SJCRH30 (cell line): ENCODE results near the gene PTPN1. TPM values are rescaled to one million over a fixed set of nuclear protein-coding genes. Genes with fewer than 3 reads are reported as not detected.

Source experiments
- DNase-seq, 2 experiments: peaks; one replicate each; pipeline ENCODE4 v3.0.0-alpha.2; 2015 to 2020
- H3K27ac ChIP-seq: fragments of 250-450 bp; sonication (Bioruptor Pico); 2 replicates; pipeline ENCODE4 v1.5.1; 2020; ENCODE audit warnings: mild to moderate bottlenecking, moderate library complexity
- H3K27me3 ChIP-seq: fragments of 250-450 bp; sonication (Bioruptor Pico); 2 replicates; pipeline ENCODE4 v1.5.1; 2020; ENCODE audit warnings: mild to moderate bottlenecking, moderate library complexity
- H3K36me3 ChIP-seq: fragments of 250-450 bp; sonication (Bioruptor Pico); 2 replicates; pipeline ENCODE4 v1.5.1; 2020; ENCODE audit warnings: mild to moderate bottlenecking, moderate library complexity
- H3K4me1 ChIP-seq: fragments of 250-450 bp; sonication (Bioruptor Pico); 2 replicates; pipeline ENCODE4 v1.5.1; 2020; ENCODE audit warnings: mild to moderate bottlenecking, moderate library complexity
- H3K4me3 ChIP-seq: fragments of 250-450 bp; sonication (Bioruptor Pico); 2 replicates; pipeline ENCODE4 v1.5.1; 2020; ENCODE audit warnings: mild to moderate bottlenecking, moderate library complexity
- H3K9me3 ChIP-seq: fragments of 250-450 bp; sonication (Bioruptor Pico); replicated peaks from 2 replicates; pipeline ENCODE4 v1.5.1; 2020; ENCODE audit warnings: mild to moderate bottlenecking, moderate library complexity
- total RNA-seq: library from RNA; depleted of rRNA; stranded (reverse); fragments of >200 nt; shearing (Covaris generic); gene quantifications from 2 replicates; pipeline ENCODE4 v1.2.3, GENCODE V29; 2014

The PTPN1 gene
- total RNA-seq, 1 experiment from 2014 or later: 72.3 TPM

DNA sequence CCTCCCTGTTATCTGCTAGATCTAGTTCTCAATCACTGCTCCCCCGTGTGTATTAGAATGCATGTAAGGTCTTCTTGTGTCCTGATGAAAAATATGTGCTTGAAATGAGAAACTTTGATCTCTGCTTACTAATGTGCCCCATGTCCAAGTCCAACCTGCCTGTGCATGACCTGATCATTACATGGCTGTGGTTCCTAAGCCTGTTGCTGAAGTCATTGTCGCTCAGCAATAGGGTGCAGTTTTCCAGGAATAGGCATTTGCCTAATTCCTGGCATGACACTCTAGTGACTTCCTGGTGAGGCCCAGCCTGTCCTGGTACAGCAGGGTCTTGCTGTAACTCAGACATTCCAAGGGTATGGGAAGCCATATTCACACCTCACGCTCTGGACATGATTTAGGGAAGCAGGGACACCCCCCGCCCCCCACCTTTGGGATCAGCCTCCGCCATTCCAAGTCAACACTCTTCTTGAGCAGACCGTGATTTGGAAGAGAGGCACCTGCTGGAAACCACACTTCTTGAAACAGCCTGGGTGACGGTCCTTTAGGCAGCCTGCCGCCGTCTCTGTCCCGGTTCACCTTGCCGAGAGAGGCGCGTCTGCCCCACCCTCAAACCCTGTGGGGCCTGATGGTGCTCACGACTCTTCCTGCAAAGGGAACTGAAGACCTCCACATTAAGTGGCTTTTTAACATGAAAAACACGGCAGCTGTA, 73.4 kb downstream of the PTPN1 start:
- H3K4me1 ChIP-seq: no peaks in the 10 kb centered on the region
- H3K27me3 ChIP-seq: no peaks in the 10 kb centered on the region
- no peaks in the 10 kb centered on the region for H3K9me3 ChIP-seq
- H3K4me3 ChIP-seq: no peak overlapping the region
- H3K36me3 ChIP-seq: peaks cover 48% of the 10 kb centered on the region
- H3K27ac ChIP-seq: no peak overlapping the region
- DNase-seq: no peak

DNA sequence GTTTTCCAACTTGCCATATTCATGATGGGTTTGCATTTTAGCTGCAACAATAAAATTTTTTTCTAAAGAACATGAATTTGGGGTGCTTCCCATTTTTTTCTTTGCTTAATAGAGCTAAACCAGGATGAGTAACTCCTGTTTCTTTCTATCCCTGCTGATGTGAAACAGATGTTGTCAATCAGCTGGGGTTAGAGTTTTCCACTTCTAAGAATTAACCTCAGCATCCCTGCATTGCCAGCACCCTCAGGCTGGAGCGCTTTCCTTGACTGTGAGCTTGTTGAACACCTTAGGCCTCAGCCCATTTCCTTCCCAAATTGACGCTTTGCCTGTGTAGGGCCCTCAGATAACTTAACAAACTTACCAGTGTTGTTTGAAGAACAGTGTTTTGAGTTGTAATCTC, 74.5 kb downstream of the PTPN1 start:
- DNase-seq: no peak
- Histone ChIP-seq H3K9me3 (no peaks in the 10 kb centered on the region), H3K27ac (no peak overlapping the region), H3K27me3 (no peaks in the 10 kb centered on the region), H3K4me1 (no peaks in the 10 kb centered on the region), H3K4me3 (no peak overlapping the region), H3K36me3 (peaks cover 37% of the 10 kb centered on the region)

DNA sequence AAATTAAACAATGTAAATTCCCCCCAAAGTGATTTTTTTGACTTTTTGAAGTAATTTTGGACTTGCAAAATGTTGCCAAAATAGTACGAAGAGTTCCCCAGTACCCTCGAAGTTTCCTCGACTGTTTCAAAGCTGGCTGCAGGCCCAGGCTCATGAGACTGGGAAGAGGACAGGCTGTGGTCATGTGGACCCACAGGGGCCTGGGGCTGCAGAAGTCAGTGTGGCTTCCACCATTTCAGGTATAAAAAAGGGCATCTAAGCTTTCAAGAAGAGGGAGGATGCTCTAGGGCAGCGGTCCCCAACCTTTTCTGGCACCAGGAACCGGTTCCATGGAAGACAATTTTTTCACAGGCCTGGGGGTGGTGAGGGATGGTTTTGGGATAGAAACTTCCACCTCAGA, 75.0 kb downstream of the PTPN1 start:
- Histone ChIP-seq H3K27me3 (no peaks in the 10 kb centered on the region), H3K36me3 (peaks cover 33% of the 10 kb centered on the region), H3K4me1 (no peaks in the 10 kb centered on the region), H3K27ac (no peak overlapping the region), H3K9me3 (no peaks in the 10 kb centered on the region), H3K4me3 (no peak overlapping the region)
- DNase-seq: no peak

DNA sequence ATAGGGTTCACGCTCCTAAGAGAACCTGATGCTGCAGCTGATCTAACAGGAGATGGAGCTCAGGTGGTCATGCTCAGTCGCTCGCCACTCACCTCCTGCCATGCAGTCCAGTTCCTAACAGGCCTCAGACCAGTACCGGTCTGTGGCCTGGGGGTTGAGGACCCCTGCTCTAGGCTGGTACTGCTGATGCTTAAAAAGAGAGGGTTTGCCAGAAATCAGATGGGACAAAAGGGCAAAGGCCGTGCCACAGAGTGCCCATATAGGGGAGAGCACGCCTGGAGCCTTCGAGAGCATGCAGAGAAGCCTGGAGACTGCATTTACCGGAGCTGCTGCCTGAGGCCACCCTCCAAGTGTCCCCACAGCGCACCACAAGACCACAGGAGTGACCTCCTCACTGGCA, 75.5 kb downstream of the PTPN1 start:
- no peak for DNase-seq
- Histone ChIP-seq H3K36me3 (peaks cover 29% of the 10 kb centered on the region), H3K27ac (no peak overlapping the region), H3K4me1 (no peaks in the 10 kb centered on the region), H3K4me3 (no peak overlapping the region), H3K27me3 (no peaks in the 10 kb centered on the region), H3K9me3 (no peaks in the 10 kb centered on the region)

DNA sequence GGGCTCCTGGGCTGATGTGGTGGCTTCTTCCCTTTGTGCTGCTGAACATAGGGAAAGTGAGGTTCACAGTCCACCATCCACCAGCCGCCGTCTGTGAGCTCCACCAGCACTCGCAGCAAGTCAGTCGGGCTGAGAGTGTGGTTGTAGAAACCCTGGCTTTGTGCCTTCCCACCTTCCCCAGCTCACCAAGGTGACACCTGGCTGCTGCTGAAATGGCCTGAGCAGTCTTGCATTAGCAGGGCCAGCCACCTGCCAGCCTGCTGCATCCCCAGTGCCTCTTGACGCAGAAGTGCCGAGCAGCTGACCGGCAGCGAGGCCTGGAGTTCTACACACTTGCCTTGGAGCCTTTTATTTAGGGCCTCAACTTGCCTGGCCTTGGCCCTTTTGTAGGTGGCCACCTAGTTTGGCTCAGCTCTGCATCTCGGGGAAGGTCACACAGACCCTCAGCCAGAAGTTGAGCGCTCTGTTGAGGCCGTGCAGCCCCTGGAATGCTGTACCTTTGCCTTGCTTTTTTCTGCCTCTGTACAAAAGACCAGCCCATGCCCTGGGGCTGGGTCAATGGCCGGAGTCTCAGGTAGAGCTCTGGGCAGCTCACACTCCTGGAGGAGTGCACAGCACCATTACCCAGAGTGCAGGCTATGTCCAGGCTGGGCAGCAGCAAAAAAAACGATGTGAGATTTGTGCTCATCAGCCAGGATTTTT, 76.5 kb downstream of the PTPN1 start:
- Histone ChIP-seq H3K9me3 (no peaks in the 10 kb centered on the region), H3K27me3 (no peaks in the 10 kb centered on the region), H3K4me1 (peaks cover 3% of the 10 kb centered on the region), H3K4me3 (no peak overlapping the region), H3K27ac (no peak overlapping the region), H3K36me3 (peaks cover 20% of the 10 kb centered on the region)
- no peak for DNase-seq

DNA sequence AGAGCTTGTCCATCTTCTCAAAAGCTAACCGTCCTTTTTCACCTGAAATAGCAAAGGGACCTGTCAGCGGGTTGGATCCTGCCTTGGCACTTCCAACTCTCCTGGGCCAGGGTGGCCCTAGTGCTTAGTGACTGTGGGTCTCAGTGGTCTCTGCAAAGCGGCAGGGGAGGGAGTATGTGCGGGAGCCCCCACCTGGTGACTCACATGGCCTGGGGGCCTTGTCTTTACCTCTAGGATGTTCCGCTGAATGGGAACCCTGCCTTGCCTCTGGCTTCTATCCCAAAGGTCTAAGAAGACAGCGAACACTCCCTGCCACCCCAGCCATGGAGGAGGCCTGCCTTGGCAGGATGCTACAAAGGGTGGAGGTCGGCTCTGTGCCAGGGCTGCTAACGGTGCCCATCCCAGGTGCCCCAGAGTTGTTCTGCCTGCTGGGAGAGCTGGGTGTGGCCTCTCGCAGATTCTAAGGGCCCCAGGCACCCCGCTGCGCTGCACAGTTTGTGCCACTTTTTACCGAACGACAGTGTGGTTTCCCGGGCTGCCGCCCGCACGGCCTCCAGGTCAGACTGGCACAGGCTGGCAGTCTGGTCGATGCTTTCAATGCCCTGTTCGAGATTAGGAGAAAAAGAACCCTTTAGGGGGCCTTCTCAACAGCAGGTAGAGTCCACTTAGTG, 77.2 kb downstream of the PTPN1 start:
- Histone ChIP-seq H3K4me3 (no peak overlapping the region), H3K27me3 (no peaks in the 10 kb centered on the region), H3K4me1 (peaks cover 10% of the 10 kb centered on the region), H3K9me3 (no peaks in the 10 kb centered on the region), H3K27ac (no peak overlapping the region), H3K36me3 (peaks cover 14% of the 10 kb centered on the region)
- DNase-seq: no peak

DNA sequence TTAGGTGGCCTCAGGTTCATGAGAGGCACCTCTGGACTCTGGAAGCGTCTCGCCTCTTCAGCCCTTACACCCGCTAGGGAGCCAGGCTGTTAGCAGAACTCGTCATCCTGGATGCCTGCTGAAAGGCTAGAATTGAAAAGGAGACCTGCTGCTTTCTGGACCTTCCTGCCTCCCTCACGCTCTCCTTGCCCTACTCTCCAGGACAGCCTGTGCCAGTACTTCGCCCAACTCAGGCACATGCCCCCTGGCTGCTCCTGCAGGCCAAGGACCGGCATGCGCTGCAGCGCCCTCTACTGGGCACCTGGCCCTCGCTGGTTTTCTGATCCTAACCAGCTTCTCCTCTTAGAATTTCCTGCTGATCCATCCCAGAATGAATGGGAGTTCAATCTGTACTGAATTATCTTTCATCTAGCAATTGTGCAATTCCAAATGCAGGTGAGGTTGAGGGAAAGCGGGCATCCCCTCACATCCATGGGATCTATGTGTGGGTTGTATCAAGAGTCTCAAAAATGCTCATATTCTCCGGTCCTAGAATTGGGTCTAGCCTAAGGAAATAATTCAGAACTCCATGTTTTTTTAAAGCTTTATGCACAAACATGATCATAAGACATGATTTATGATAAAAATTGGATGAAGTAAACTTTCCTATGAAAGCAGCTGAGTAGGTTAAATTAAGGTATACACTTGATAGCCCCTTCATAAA, 78.0 kb downstream of the PTPN1 start:
- Histone ChIP-seq H3K4me3 (no peak overlapping the region), H3K27ac (no peak overlapping the region), H3K36me3 (peaks cover 14% of the 10 kb centered on the region), H3K9me3 (no peaks in the 10 kb centered on the region), H3K4me1 (peaks cover 18% of the 10 kb centered on the region), H3K27me3 (no peaks in the 10 kb centered on the region)
- peak; percentile 75 to 80 for DNase-seq

DNA sequence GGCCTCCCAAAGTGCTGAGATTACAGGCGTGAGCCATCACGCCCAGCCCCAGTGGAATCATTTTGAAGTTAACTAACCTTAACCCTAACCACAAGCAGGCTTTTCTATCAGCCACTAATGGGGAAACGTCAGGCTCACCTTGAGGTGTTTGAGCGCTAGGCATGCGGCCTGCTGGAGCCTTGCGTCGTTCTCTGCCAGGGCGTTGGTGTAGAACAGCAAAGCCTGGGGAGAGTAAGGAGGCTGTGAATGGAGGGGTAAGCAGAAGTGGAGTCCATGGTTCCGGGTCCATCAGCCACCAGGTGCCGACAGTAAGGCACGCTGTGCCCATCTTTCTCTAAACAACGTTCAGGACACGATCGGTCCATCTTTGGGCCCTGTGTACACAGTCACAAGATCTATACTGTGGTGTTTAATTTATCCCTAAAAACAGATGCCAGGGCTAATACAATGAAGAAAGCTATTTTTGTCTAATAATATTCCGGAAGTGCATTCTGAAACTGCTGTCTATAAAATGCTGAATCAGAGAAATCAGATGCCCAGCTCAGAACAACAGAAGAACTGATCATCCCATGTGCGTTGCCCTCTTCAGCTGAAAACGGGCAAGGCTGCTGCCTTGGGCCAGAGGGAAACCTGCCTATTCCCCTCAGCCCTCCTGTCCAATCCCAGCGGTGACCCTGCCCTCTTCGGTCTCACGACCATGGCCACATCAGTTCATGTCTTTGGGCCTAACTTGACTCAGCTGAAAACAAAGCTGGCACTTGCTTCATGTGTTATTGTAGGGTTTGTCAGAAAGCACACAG, 79.6 kb downstream of the PTPN1 start:
- H3K27ac ChIP-seq: no peak overlapping the region
- H3K36me3 ChIP-seq: peaks cover 4% of the 10 kb centered on the region; the same call in 1 of the 2 replicates
- H3K4me1 ChIP-seq: peaks cover 32% of the 10 kb centered on the region
- H3K4me3 ChIP-seq: no peak overlapping the region
- no peaks in the 10 kb centered on the region for H3K27me3 ChIP-seq
- H3K9me3 ChIP-seq: no peaks in the 10 kb centered on the region
- DNase-seq: no peak

DNA sequence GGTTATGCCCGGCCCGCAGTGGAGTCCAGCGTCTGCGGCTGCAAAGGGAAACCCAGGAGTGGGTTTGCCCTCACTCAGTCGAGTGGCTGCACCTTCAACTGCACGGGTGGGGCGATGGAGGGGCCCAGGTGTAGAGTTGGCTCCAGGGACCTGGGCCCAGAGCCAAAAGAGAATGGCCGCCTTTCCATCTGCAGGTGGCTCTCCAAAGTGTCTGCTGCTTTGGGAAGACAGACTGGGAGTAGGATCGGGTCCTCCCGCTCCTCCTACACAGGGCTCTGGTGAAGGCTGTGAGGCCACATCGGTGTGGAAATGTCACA, 80.1 kb downstream of the PTPN1 start:
- no peak overlapping the region for H3K4me3 ChIP-seq
- no peak overlapping the region for H3K27ac ChIP-seq
- no peaks in the 10 kb centered on the region for H3K27me3 ChIP-seq
- DNase-seq: no peak
- H3K36me3 ChIP-seq: peaks cover 4% of the 10 kb centered on the region; the same call in 1 of the 2 replicates
- no peaks in the 10 kb centered on the region for H3K9me3 ChIP-seq
- H3K4me1 ChIP-seq: peaks cover 38% of the 10 kb centered on the region

- peaks cover 48% of the 10 kb centered on the region for H3K4me1 ChIP-seq
- DNase-seq: no peak
- no peaks in the 10 kb centered on the region for H3K27me3 ChIP-seq
- no peaks in the 10 kb centered on the region for H3K9me3 ChIP-seq
- H3K27ac ChIP-seq: no peak overlapping the region
- peaks cover 2% of the 10 kb centered on the region; the same call in 1 of the 2 replicates for H3K36me3 ChIP-seq
- H3K4me3 ChIP-seq: no peak overlapping the region
Measured at GRCh38 chr20:50591233-50591852, 81.2 kb downstream of the PTPN1 start.

DNA sequence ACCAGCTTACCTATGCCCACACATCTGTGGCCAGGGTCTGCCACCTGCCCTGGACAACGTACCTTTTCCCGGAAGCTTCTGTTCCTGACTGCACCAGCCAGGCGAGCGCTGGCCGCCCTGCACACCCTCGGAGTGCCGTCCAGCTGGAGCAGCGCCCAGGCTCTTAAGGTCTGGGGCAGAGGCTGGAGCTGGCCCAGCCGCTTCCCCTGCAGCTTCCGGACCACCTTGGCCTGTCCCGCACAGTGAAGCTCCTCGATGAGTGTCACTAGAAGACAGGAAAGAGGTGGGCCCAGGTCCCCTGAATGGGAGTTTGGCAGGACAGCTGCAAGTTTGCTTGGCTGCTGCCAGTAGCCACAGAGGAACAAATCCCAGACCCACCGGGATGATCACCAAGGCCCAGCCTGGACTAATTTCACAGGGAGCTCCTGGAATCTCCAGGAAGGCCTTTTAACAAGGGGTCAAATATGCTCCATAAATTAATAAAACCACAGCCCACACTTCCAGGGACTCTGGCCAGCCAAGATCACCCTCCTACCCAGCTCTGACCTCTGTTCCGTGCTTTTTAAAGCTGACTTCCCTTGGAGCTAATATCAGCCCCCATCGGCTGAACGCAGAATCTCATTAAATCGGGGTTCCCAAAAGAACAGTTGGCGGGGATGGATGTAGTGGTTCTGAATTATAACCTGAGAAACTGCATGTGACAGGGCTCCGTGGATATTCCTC, 82.3 kb downstream of the PTPN1 start:
- H3K4me1 ChIP-seq: peaks cover 50% of the 10 kb centered on the region
- no peaks in the 10 kb centered on the region for H3K9me3 ChIP-seq
- peak; percentile 86 to 89 for DNase-seq
- H3K27ac ChIP-seq: no peak overlapping the region
- H3K36me3 ChIP-seq: 0 out of 2 replicates have a peak, but pooled peaks cover 2% of the 10 kb centered on the region
- no peaks in the 10 kb centered on the region for H3K27me3 ChIP-seq
- no peak overlapping the region for H3K4me3 ChIP-seq

- Histone ChIP-seq H3K36me3 (0 out of 2 replicates have a peak, but pooled peaks cover under 1% of the 10 kb centered on the region), H3K4me3 (no peak overlapping the region), H3K27ac (no peak overlapping the region), H3K4me1 (peaks cover 50% of the 10 kb centered on the region), H3K27me3 (no peaks in the 10 kb centered on the region), H3K9me3 (no peaks in the 10 kb centered on the region)
- DNase-seq: no peak
Measured at GRCh38 chr20:50593005-50593335, 82.8 kb downstream of the PTPN1 start.

- no peak overlapping the region for H3K27ac ChIP-seq
- H3K4me3 ChIP-seq: no peak overlapping the region
- no peaks in the 10 kb centered on the region for H3K27me3 ChIP-seq
- H3K4me1 ChIP-seq: peaks cover 50% of the 10 kb centered on the region
- H3K36me3 ChIP-seq: no peaks in the 10 kb centered on the region
- no peaks in the 10 kb centered on the region for H3K9me3 ChIP-seq
- DNase-seq: peak in 1 of 2 experiments; percentile 52
Measured at GRCh38 chr20:50594231-50594590, 84.0 kb downstream of the PTPN1 start.
